HuH-7.5 (cell line): Measurements from ENCODE around the gene FOSL1.

Experiments
- DNase-seq: peaks from one replicate; pipeline ENCODE4 v3.0.0; 2011; ENCODE audit warnings: low spot score

FOSL1 gene

GRCh38 chr11:65882120-65883057 lies 17.8 kb downstream of the FOSL1 start:
- no peak for DNase-seq

- no peak for DNase-seq
These were observed 19.3 kb downstream of the FOSL1 start for GRCh38 chr11:65880844-65881421.

- no peak for DNase-seq
These were observed 20.2 kb downstream of the FOSL1 start for GRCh38 chr11:65880027-65880426.

GRCh38 chr11:65879617-65880016 lies 20.6 kb downstream of the FOSL1 start, which contains the start of gene CTSW:
TSS of gene CTSW (plus strand) at chr11:65879837. CDS start at chr11:65879855, 18 bp downstream.
- no peak for DNase-seq

GRCh38 chr11:65873318-65874156 lies 26.7 kb downstream of the FOSL1 start:
- DNase-seq, result peak; percentile 95

GRCh38 chr11:65872586-65873317 lies 27.4 kb downstream of the FOSL1 start, which contains the start of gene EFEMP2:
TSS of gene EFEMP2 (minus strand) at chr11:65872800. CDS start at chr11:65872354, 446 bp downstream.
- no peak for DNase-seq

- DNase-seq, result no peak
These were observed 28.2 kb downstream of the FOSL1 start for GRCh38 chr11:65871811-65872548.

GRCh38 chr11:65870706-65871681 lies 29.2 kb downstream of the FOSL1 start:
- DNase-seq, result no peak

- no peak for DNase-seq
These were observed 29.9 kb downstream of the FOSL1 start for GRCh38 chr11:65870307-65870658.

- DNase-seq, result no peak
These were observed 30.4 kb downstream of the FOSL1 start for GRCh38 chr11:65869643-65870306.

GRCh38 chr11:65868907-65869306 lies 31.3 kb downstream of the FOSL1 start:
- no peak for DNase-seq

- DNase-seq, result no peak
These were observed 32.0 kb downstream of the FOSL1 start for GRCh38 chr11:65868076-65868667.

GRCh38 chr11:65867284-65868071 lies 32.7 kb downstream of the FOSL1 start:
- DNase-seq, result no peak

GRCh38 chr11:65866509-65867283 lies 33.5 kb downstream of the FOSL1 start:
- no peak for DNase-seq

GRCh38 chr11:65865550-65866172 lies 34.5 kb downstream of the FOSL1 start:
- DNase-seq, result no peak

- DNase-seq, result no peak
These were observed 35.3 kb downstream of the FOSL1 start for GRCh38 chr11:65864706-65865471.
